ENCODE data around the gene FREY1.

Gene FREY1
- total RNA-seq, result 1.1 reads per million

DNA sequence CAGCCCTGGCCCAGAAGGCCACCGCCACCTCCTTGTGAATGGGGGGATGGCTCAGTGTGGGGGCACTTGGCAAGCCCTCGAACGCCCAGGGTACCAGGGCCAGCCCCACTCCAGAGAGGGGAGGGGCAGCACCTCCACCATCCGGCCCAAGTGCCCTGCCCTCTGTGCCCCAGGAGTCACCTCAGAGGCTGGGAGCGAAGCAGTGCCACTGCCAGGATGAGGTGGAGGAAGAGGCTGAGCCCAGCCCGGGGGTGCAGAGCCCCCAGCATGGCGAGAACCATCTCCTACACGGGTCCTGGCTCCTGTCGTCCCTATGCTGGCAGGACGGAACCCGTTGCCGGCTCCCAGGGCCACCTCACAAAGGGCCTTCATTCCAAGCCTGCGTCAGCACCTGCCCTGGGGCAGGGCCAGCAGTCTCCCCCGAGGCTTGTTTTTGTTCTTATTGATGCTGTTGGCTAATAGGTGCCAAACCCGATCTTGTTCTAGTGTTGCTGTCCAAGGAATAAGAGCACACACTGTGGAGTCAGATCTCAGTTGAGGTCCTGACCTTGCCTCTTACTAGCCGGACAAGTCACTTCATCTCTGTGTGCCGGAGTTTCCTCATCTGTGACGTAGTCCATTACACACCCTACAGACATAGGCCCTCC is at the start of gene FREY1:
Gene FREY1 (minus strand): TSS at position 307 of the 647 bp plus-strand sequence. CDS start 26 bp downstream, at position 281.
- DNase-seq, result no peak

DNA sequence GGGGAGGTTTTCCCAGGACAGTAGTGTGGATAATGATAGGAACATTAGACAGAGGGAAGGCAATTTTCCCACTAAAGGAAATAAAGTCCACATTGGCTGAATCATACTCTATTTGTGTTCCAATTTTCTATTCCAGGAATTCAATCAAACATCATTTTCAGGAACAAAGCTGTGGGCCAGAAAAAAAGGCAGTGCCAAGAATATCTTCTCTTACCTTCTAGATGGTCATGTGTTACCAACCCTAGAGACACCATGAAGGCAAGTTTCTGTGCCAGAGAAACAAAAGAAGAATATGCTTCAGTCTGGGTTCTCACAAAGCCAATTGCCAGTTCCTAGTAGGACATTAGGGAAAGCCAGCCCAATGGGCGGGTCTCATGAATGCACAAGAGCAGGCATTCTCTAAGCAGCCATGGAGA is 42.9 kb upstream of the FREY1 start:
- no peak for DNase-seq

GRCh38 chr11:45948356-45948755 is 41.3 kb upstream of the FREY1 start:
- no peak for DNase-seq

DNA sequence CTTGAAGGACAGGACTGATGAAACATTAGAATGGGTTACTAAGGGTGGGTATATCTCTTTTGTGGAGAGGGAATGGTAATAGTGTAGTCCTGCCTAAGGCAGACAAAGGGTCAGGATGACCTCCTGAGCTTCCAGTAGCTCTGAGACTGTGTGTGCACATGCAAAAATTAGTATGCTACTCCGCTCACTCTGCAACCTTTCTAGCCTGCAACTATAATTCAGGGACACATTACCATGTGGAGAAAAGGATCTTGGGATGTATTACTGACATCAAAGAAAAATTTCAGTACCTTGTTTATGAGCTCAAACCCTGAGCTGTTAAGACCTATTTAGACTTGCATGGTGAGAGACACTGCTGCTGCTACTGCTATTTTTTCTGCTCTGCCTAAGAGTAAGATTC is 40.8 kb upstream of the FREY1 start:
- no peak for DNase-seq

DNA sequence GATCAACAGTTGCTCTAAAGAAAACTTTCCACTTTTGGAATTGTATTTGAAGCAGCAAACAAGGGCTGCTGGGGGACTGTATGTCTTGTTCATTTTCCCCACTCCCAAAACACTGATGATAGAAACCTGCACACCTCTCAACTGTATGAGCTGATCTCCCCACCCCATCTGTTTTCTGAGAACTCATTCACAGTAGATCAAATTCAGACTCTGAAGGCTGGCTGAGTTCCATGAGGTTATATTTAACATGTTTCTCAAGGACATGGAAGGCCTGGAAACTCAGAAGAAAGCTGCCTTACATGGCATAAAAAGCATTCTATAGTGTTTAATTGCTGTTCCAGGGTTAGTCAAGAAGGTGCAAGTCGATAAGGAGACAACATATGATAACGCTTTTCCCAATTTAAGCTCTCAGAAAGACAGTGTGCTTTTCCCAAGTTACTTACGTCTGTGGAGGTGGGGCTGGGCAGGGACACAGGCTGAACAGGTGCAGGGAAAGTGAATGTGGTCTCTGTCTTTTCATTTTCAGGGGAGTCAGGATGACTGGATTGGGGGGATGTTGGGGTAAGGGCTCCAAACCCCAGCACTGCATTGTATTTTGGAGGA is 38.4 kb upstream of the FREY1 start:
- DNase-seq, result no peak

- no peak for DNase-seq
Observed at GRCh38 chr11:45942381-45942780, 35.3 kb upstream of the FREY1 start.

- DNase-seq, result no peak
Observed at GRCh38 chr11:45941285-45941684, 34.2 kb upstream of the FREY1 start.

- no peak for DNase-seq
Observed at GRCh38 chr11:45939836-45940235, 32.8 kb upstream of the FREY1 start.

- no peak for DNase-seq
Observed at GRCh38 chr11:45937916-45938315, 30.8 kb upstream of the FREY1 start.

DNA sequence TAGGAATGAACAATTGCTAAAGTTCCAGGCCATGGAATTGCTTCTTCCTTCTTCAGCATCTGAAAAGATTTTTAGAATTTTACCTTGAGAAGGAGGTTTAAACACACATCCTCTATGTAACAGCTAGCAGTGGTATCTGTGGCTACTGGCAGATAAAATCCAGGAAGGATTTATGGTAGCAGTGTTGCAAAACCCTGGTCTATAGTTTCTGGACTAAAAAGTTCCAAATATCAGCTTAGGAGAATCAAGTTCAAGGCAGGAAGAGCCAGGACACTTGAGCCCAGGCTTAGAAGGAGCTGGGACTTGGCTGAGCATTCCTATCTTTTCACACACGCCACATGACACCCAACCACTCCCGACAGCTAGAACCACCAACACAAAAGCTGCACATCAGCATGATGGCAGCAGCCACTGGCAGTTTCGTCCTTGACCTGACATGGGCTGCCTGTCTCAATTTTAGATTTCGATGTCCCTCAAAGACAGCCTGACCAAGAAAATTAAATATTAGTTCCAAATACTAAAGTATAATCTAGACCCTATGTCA is 29.5 kb upstream of the FREY1 start:
- DNase-seq, result no peak

GRCh38 chr11:45935349-45936064 is 28.4 kb upstream of the FREY1 start:
- DNase-seq, result no peak

DNA sequence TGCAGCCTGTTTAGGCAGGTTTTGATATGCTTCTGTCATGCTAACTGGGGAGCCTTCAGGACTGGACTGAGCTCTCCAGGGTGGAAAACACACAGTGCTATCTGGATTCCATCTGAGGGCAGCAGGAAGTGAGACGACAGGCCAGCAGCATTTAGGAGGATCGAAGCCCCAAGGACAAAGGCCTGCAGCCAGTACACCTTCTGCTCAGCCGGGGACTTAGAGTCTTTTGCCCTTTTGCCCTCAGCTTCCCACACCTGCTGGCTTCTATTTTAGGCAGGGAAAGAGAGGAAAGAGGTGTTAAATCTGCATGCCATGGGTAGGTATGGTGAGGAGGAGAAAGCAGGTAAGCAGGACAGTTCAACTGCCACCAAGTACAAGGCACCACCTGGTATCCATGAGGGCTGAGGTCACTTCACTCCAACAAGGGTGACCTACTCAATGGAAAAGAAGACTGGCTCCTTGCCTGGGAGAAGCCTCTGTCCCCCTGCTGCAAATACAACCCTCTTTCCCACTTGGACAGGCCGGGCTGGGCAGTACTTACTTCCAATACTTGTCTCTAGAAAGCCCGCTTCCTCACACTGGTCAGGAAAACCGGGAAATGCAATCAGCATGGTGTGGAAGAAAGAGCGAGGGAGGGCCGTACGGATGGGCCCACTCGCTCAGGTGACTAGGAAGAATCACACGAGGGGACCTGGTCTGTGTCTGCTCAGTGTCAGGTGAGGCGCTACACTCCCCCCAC is 27.7 kb upstream of the FREY1 start:
- DNase-seq, result no peak

GRCh38 chr11:45933846-45934579 is 26.9 kb upstream of the FREY1 start:
- no peak for DNase-seq

DNA sequence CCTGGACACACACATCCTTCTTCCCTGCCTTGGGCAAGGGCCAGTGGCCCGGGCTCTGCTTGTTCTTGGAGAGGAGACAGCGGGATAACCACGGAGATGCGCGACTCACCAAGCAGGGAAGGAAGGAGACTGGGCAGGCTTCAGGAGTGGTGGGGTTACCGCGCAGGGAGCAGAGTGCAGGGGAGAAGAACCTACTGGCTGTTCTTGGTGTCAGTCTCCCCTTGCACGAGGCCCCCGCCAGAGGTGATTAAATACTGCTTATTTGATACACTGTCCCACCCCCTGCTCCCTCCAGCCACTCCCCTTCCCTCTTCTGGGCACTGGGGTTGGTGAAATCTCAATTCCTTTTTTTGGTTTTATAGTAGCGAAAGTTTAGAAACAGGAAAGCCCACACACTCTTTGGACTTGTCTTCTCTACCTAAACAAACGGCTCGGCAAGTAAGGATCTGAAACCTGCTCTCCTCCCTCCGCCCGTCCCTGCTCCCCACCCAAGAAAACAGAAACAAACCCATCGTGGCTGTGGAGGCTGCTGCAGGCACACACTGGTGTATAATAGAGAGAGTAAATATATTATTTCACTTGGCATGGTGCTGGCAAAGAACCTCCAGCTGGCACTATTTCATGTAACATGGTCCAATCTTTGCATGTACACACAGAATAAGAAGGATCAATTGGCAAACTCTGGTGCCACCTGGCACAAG is 26.2 kb upstream of the FREY1 start:
- no peak for DNase-seq

GRCh38 chr11:45932217-45932616 is 25.1 kb upstream of the FREY1 start:
- no peak for DNase-seq

DNA sequence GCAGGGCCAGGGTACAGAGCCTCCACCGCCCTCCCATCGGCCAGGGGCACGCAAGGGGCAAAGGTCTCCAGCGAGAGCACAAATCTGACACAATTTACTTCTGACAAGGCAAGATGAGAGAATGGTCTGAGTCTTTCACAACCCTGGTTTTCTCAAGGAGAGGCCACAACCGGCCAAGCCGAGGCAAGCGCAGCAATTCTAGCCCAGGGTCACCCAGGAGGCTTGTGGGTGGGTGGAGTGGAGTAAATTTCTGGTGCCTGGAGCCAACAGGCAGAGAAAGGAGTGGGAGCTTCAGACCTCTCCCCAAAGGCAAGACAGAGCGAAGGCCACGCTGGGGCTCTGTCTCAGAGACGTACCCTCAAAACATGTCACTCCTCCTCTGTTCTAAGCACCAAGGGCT is 24.7 kb upstream of the FREY1 start:
- no peak for DNase-seq

- no peak for DNase-seq
Observed at GRCh38 chr11:45930951-45931570, 24.0 kb upstream of the FREY1 start.

- no peak for DNase-seq
Observed at GRCh38 chr11:45930031-45930794, 23.1 kb upstream of the FREY1 start.

GRCh38 chr11:45929486-45930030 is 22.5 kb upstream of the FREY1 start:
- no peak for DNase-seq

DNA sequence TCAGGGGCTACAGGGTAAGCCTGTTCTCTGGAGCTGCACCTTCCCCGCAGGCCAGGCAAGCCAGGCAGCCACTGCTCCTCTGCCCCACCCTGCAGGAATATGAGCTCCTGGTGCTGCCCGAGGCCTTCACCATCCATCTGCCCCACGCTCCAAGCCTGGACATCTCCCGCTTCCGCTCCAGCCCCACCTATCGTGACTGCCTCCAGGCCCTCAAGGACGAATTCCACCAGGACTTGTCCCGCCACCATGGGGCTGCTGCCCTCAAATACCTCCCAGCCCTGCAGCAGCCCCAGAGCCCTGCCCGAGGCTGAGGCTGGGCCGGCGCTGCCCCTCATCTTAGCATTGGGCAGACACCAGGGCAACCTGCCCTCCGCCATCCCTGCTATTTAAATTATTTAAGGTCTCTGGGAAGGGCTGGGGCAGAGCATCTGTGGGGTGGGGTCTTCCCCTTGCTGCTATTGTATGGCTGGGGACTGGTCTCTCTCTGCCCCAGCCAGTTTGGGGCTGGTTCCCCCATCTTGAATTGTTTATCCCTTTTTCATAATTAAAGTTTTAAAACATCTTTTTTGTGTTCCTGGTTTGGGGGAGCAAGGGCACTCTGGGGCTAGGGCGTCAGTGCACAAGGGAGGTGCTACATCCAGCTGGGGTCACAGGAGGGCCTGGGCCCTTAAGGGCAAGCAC is 21.6 kb upstream of the FREY1 start:
- DNase-seq, result no peak

All from effector CD4-positive, alpha-beta T cell (primary cell).